ENCODE results near the gene SLC35F6.

The SLC35F6 gene, protein sequence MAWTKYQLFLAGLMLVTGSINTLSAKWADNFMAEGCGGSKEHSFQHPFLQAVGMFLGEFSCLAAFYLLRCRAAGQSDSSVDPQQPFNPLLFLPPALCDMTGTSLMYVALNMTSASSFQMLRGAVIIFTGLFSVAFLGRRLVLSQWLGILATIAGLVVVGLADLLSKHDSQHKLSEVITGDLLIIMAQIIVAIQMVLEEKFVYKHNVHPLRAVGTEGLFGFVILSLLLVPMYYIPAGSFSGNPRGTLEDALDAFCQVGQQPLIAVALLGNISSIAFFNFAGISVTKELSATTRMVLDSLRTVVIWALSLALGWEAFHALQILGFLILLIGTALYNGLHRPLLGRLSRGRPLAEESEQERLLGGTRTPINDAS

GRCh38 chr2:26764078-26764887 is at the start of gene SLC35F6:
Gene SLC35F6, plus strand, starts transcription at chr2:26764284. Its CDS starts 66 bp downstream, at chr2:26764350.
- peak; percentile 88 for DNase-seq

DNA sequence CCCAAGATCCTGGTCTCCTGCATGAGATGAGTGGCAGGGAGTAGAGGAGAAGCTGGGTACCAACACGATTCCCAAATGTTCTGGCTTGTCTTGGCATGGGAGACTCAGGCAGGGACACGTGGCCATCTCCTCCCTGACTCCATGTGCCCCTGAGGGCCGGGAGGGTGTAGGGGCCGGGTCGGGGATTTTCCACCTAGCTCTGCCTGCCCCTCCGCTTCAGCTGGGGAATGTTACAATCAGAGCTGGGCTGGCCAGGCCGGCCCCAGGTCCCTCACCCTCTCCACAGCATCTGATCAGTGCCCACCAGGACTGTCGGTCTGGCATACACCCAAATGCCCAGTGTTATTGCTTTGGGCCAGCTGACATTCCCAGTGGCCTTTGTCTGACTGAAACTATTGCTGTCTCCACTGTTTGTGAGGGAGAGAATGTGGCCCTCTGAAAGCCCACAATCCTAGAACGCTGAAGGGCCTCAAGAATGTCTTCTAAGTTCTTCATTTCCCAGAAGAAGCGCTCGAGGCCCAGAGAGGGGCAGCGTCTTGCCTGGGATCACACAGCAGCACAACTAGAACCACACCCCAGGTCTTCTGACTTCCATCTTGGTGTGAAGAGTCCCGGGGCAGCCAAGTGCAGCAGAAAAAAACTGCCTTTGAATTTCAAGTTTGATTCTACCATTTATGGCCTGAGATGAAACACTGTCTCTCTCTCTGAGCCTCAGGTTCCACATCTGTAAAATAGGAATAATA is 48.4 kb upstream of the SLC35F6 start:
- DNase-seq (no peak), ATAC-seq (no peak)

More at GRCh38 chr2:26764078-26764887, at the start of gene SLC35F6:
- peak; percentile 94 for ATAC-seq

DNA sequence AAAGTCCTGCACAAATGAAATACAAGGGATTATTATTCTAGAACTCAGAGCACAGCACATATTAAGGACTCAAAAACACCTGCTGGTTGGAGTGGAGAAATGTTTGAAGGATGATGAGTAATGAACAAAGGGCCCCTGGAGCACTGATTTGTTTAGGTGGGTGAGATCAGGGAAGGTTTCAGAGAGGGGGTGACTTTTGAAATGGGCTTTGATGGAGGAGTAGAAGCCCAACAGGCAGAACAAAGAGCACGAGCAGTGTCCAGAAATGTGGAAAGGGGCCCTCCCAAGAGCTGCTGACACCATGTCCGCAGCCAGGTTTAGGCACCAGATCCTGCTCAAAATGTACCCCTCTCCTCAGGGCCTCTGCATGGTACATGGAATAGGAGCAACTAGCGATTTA is 47.7 kb upstream of the SLC35F6 start:
- DNase-seq, result no peak
- ATAC-seq, result no peak

DNA sequence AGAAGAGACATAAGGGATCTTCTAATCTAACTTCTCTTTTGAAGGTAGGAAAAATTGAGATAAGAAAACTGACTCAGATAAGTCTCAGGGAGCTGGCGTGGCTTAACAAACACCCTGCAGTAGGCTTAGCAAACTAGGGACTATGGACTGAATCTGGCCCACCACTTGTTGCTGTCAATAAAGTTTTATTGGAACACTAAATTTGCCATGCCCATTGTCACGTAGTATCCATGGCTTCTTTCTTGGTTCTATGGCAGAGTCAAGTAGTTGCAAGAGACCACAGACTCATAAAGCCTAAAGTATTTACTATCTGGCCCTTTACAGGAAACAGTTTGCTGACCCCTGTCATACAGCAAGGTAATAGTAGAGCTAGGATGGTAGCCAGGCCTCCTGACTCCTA is 47.3 kb upstream of the SLC35F6 start:
- ATAC-seq, result no peak
- DNase-seq, result no peak

DNA sequence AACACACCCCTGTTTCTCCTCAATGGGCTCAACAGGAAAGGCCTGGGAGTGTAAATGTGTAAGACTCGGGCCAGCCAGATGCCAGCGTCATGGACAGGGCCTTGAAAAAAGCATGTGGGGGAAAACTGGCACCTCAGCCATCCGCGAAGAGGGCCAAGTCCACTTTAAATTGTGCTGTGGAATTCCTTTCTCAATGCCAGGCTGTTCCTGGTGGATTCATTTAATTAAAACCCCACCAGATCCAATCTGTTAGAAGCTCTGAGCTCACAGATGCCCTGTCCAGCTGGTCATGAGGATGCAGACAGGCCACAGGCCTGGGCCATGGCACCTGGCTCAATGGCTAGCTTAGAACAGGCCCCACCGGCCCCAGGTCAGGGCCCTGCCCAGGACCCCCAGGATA is 46.7 kb upstream of the SLC35F6 start:
- DNase-seq, result no peak
- ATAC-seq, result no peak

- ATAC-seq, result no peak
- no peak for DNase-seq
Observed at GRCh38 chr2:26718949-26719686, 45.0 kb upstream of the SLC35F6 start.

DNA sequence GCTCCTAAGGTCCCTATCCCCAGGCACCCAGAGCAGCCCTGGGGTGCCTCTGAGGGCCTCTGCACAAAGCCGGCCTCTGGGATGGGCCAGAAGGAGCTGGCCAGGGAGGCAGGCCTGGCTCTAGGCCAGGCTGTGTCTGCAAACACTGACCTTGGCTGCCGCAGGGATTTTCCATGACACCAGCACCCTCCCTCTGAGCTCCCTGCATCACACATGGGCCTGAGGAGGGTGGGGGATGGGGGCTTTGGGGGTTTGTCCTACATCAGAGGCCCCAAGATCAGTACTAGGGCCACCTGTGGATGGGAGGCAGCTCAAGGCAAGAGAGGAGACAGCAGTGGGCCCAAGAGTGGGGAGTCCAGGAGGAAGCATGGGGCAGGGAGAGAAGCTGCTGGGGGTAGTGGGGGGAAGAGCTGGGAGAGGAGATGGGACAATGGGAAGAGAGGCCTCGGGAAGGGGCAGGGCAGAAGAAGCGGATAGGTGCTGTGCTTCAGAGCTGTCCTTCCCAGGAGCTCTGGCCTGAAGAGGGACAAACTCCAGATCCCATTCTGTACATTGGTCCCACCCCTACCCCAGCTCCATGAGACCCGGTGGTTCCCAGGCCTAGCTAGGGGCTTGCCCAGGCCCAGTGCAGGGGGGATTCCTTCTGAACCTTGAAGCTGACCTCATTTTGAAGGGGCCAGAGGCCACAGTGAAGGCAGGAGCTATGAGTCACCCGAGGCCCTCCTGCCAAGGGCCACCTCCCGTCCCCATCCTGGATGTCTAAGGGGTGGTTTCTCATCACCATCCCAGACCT is 43.6 kb upstream of the SLC35F6 start:
- ATAC-seq (no peak), DNase-seq (no peak)

GRCh38 chr2:26721115-26722032 is 42.7 kb upstream of the SLC35F6 start:
- DNase-seq, result no peak
- ATAC-seq, result no peak

DNA sequence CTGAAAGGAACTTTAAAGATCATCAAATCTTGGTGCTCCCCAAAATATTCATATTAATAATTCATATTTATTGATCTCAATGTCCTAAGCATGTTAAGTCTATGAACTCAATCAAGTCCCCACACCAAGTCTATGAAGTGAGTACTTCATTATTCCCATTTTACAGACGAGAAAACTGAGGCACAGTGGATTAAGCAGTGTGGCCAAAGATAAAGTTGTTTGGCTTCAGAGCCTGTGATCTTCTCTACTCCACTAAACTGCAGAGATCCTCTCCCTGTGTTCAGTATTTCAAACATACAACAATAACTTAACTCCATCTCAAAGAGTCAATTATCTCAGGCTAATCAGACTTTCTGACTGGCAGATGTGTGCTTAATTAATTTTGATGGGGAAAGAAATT is 41.8 kb upstream of the SLC35F6 start:
- no peak for DNase-seq
- no peak for ATAC-seq

- DNase-seq (no peak), ATAC-seq (no peak)
Observed at GRCh38 chr2:26722911-26723310, 41.2 kb upstream of the SLC35F6 start.

- DNase-seq (no peak), ATAC-seq (no peak)
Observed at GRCh38 chr2:26723475-26723874, 40.6 kb upstream of the SLC35F6 start.

DNA sequence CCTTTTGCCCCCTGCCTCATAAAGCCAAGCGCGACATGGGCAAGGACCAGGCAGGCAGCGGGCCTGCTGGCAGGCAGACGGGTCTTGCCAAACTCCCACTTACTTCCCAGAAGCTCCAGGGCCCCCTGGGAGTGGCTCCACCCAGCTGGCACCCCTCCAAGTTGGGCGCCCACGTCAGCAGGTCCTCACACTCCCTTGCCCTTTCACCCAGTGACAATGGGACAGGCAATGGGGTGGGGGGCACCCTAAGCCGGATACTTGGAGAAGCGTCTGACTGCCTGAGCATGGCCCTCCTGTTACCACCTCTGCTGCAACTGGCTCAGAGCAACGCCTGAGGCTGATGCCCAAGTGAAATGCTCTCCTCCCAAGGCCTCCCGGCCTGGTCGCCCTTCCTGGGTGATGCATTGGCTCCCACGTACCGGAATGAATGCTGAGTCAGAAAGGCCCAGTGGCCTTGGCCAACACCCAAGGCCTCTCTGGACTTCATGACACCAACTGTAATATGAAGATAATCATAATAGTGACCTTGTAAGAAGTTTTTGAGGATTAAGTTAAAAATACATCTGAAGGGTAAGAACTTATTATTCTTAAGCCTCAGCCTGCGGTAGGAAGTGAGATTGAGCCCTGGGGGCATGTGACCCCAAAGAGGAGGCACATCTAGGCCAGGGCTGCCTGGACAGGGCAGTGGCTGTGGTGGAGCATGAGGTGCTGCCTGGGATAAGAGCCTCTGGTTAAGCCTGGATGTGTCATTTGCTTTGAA is 39.9 kb upstream of the SLC35F6 start:
- no peak for DNase-seq
- no peak for ATAC-seq

GRCh38 chr2:26724784-26725520 is 39.1 kb upstream of the SLC35F6 start:
- DNase-seq (no peak), ATAC-seq (no peak)

GRCh38 chr2:26725521-26725820 is 38.6 kb upstream of the SLC35F6 start:
- no peak for ATAC-seq
- DNase-seq, result no peak

- no peak for ATAC-seq
- DNase-seq, result no peak
Observed at GRCh38 chr2:26726228-26726627, 37.9 kb upstream of the SLC35F6 start.

- ATAC-seq (no peak), DNase-seq (peak; percentile 16)
Observed at GRCh38 chr2:26727641-26728561, 36.2 kb upstream of the SLC35F6 start.

DNA sequence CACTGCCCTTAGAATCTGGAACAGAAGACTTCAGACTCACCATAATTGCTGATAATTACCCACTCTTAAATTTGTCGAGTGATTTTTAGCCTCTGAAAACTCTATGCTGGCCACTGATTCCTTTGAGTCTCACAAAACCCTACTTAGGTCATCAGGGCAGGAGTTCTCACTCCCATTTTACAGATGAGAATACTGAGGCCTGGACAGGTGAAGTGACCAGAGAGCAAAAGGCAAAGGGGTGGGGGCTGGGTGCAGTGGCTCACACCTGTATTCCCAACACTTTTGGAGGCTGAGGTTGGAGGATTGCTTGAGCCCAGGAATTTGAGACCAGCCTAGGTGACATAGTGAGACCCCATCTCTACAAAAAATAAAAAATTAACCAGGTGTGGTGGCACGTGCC is 34.8 kb upstream of the SLC35F6 start:
- DNase-seq (no peak), ATAC-seq (no peak)

Data from stimulated activated naive CD8-positive, alpha-beta T cell treated with anti-CD3 and anti-CD28 coated beads, Interleukin-15, Interleukin-2, amounts not matched to agents 100 U/mL and 50 U/mL, for 24 hours (primary cell).